A549 (cell line): ENCODE measurements around the gene GATA2. TPM values are rescaled to one million over a fixed set of nuclear protein-coding genes. Genes with fewer than 3 reads are reported as not detected.

Experiments
- ATAC-seq, 2 experiments: fragments of 200-7000 bp in 1 of 2; fragments of >200 bp in 1 of 2; cut with Nextera tagmentation in 1 of 2; cut with Tn5 transposase in 1 of 2; 3 replicates each; pipeline versions ENCODE4 v1.8.0 to v1.9.1; 2018 to 2020; ENCODE audit warnings: mild to moderate bottlenecking in 1 of 2, moderate library complexity in 1 of 2
- CTCF ChIA-PET: fragments of 300-600 bp; sonication (Branson Sonifier 250); formaldehyde crosslinking; extraction: SDS; loops from one replicate; lab custom pipeline; 2021; ENCODE audit warnings: antibody characterized with exemption, inconsistent platforms; lab: Yijun Ruan, JAX
- POLR2A ChIA-PET: fragments of 350-600 bp; formaldehyde crosslinking; extraction: SDS; loops from one replicate; lab custom pipeline; 2021; ENCODE audit warnings: antibody characterized with exemption, inconsistent platforms; lab: Yijun Ruan, JAX
- DNase-seq, 2 experiments: peaks; one replicate each; pipeline versions ENCODE4 v3.0.0 to v3.0.0-alpha.2; 2011 to 2016; ENCODE audit warnings: low read depth in 1 of 2, low spot score in 1 of 2
- FAIRE-seq: peaks from 2 replicates; lab custom pipeline; 2011; peaks lifted over from hg19 to GRCh38; lab: Jason Lieb, UNC
- H3K27ac ChIP-seq, 2 experiments: fragments of >200 bp; sonication (Bioruptor Twin); formaldehyde crosslinking; 3 replicates each; pipeline ENCODE4 v1.5.1; 2016 to 2017
- H3K4me1 ChIP-seq: fragments of >200 bp; sonication (Bioruptor Twin); formaldehyde crosslinking; 3 replicates; pipeline ENCODE4 v1.6.1; 2016
- H3K4me2 ChIP-seq: fragments of >200 bp; sonication (Bioruptor Twin); formaldehyde crosslinking; 3 replicates; pipeline ENCODE4 v1.6.1; 2016
- H3K4me3 ChIP-seq: fragments of >200 bp; sonication (Bioruptor Twin); formaldehyde crosslinking; 3 replicates; pipeline ENCODE4 v1.5.1; 2016
- H3K9me3 ChIP-seq: fragments of >200 bp; sonication (Bioruptor Twin); formaldehyde crosslinking; 3 replicates; pipeline ENCODE4 v1.6.1; 2016
- BCL3 ChIP-seq: fragments of >200 bp; sonication (Bioruptor Twin); formaldehyde crosslinking; IDR thresholded peaks from 3 replicates; pipeline ENCODE4 v1.6.1; 2016
- BHLHE40 ChIP-seq: IDR thresholded peaks from 2 replicates; pipeline ENCODE4 v1.6.1; 2012; ENCODE audit warnings: low read depth, low read length, inconsistent platforms
- CBX2 ChIP-seq: fragments of 200-600 bp; sonication (generic); IDR thresholded peaks from 2 replicates; pipeline ENCODE4 v1.6.1; 2016; ENCODE audit warnings: low read depth, mild to moderate bottlenecking, borderline replicate concordance
- CHD2 ChIP-seq: fragments of 150-350 bp; IDR thresholded peaks from 2 replicates; pipeline ENCODE4 v1.6.1; 2014; ENCODE audit warnings: low read length; ENCODE audit not compliant: partially characterized antibody
- CTCF ChIP-seq: fragments of >200 bp; sonication (Bioruptor Twin); formaldehyde crosslinking; IDR thresholded peaks from 3 replicates; pipeline ENCODE4 v1.5.1; 2016
- E2F6 ChIP-seq: IDR thresholded peaks from 2 replicates; pipeline ENCODE4 v1.6.1; 2012; ENCODE audit warnings: low read depth, borderline replicate concordance
- EHMT2 ChIP-seq: fragments of 200-600 bp; sonication (generic); IDR thresholded peaks from 2 replicates; pipeline ENCODE4 v1.6.1; 2016; ENCODE audit warnings: antibody characterized with exemption, low read depth, mild to moderate bottlenecking, moderate library complexity
- ESRRA ChIP-seq: fragments of 150-350 bp; IDR thresholded peaks from 2 replicates; pipeline ENCODE4 v1.6.1; 2014; ENCODE audit warnings: mild to moderate bottlenecking, low read length, borderline replicate concordance
- FOSL2 ChIP-seq, 2 experiments: fragments of 450-650 bp in 1 of 2; fragments of >200 bp in 1 of 2; sonication (Bioruptor Twin) in 1 of 2; formaldehyde crosslinking; IDR thresholded peaks; 2 replicates each; pipeline versions ENCODE4 v1.5.0 to v1.6.1; 2016 to 2020; ENCODE audit warnings: mild to moderate bottlenecking in 1 of 2, moderate library complexity in 1 of 2
- GATA3 ChIP-seq: IDR thresholded peaks from 2 replicates; pipeline ENCODE4 v1.6.1; 2012; ENCODE audit warnings: borderline replicate concordance
- HEYL ChIP-seq: fragments of 250-450 bp; sonication (Bioruptor Pico); IDR thresholded peaks from 2 replicates; pipeline ENCODE4 v1.8.0; 2021; ENCODE audit warnings: mild to moderate bottlenecking, moderate library complexity
- HMGXB4 ChIP-seq: fragments of 250-450 bp; sonication (Bioruptor Pico); IDR thresholded peaks from 2 replicates; pipeline ENCODE4 v1.5.0; 2021; ENCODE audit warnings: mild to moderate bottlenecking, moderate library complexity, borderline replicate concordance
- MAZ ChIP-seq: fragments of 150-350 bp; IDR thresholded peaks from 2 replicates; pipeline ENCODE4 v1.6.1; 2014; ENCODE audit warnings: antibody characterized with exemption, low read depth, low read length, borderline replicate concordance
- NFE2L2 ChIP-seq: fragments of 150-350 bp; conservative IDR thresholded peaks from 2 replicates; pipeline ENCODE4 v1.6.1; 2014; ENCODE audit warnings: low read length
- NPAS2 ChIP-seq: fragments of 250-450 bp; sonication (Bioruptor Pico); IDR thresholded peaks from 2 replicates; pipeline ENCODE4 v1.8.0; 2022; ENCODE audit warnings: mild to moderate bottlenecking, moderate library complexity, borderline replicate concordance
- NR3C1 ChIP-seq: fragments of >200 bp; sonication (Bioruptor Twin); formaldehyde crosslinking; IDR thresholded peaks from 3 replicates; pipeline ENCODE4 v1.6.1; 2017
- PHF8 ChIP-seq: fragments of 200-600 bp; sonication (generic); IDR thresholded peaks from 2 replicates; pipeline ENCODE4 v1.6.1; 2016; ENCODE audit warnings: low read depth, mild to moderate bottlenecking, antibody characterized with exemption, moderate library complexity, borderline replicate concordance
- POLR2AphosphoS2 ChIP-seq: conservative IDR thresholded peaks from 2 replicates; pipeline ENCODE4 v1.6.1; 2012; ENCODE audit warnings: low read length, improper control_type of control experiment, inconsistent platforms
- RARB ChIP-seq: fragments of 250-450 bp; sonication (Bioruptor Pico); IDR thresholded peaks from 2 replicates; pipeline ENCODE4 v1.8.0; 2021; ENCODE audit warnings: mild to moderate bottlenecking, moderate library complexity
- ZFP36 ChIP-seq: fragments of 450-650 bp; IDR thresholded peaks from 2 replicates; pipeline ENCODE4 v1.6.1; 2014; ENCODE audit warnings: borderline replicate concordance; ENCODE audit not compliant: partially characterized antibody
- WGBS: methylation state at CpG from one replicate; pipeline ENCODE4 v1.1.6; 2017; ENCODE audit errors: missing lambda C conversion rate; 5-methylcytosine and 5-hydroxymethylcytosine counted together
- polyA plus RNA-seq, 4 experiments: library from polyadenylated mRNA; depleted of rRNA in 3 of 4; stranded (reverse); fragments of >200 nt; fragmentation: RNase III in 1 of 4; extraction: RNeasy Plus Mini Kit Qiagen cat#74134 plus additional on column Dnase treatment in 1 of 4; gene quantifications; 2 replicates in 3 of 4; 3 replicates in 1 of 4; pipeline ENCODE4 v1.2.3, GENCODE V29; 2011 to 2017

The GATA2 gene
- polyA plus RNA-seq, 2 of the 4 experiments (the other 2 are of a cell fraction), result 0.68 to 4.9 TPM

- no peak for ATAC-seq
- no peak overlapping the region for H3K4me3 ChIP-seq
- ChIA-PET CTCF (interaction anchor here (1.4 kb wide), 1 partner anchor 9 kb away, joined by 4 read pairs; no protein-coding TSS in a partner anchor), POLR2A (no interaction called here)
- DNase-seq, result no peak
- TF ChIP-seq HMGXB4, result no peak
- TF ChIP-seq POLR2AphosphoS2, result no peak
- TF ChIP-seq ESRRA, result no peak
- TF ChIP-seq PHF8, result no peak
- no peak for TF ChIP-seq GATA3
- TF ChIP-seq CHD2, result no peak
- TF ChIP-seq, all 56 proteins: peak for 0
- no peaks in the 10 kb centered on the region for H3K9me3 ChIP-seq
- no peak overlapping the region for H3K27ac ChIP-seq
- FAIRE-seq, result no peak
- H3K4me2 ChIP-seq, result no peak overlapping the region
- H3K4me1 ChIP-seq, result 0 out of 3 replicates have a peak, but pooled peaks cover 10% of the 10 kb centered on the region
- WGBS, result 100% methylated on average over 5 of the region's 19 CpGs
Observed at GRCh38 chr3:128481438-128481942, 11.5 kb downstream of the GATA2 start.

- ChIA-PET POLR2A (no interaction called here), CTCF (interaction anchor here (1.4 kb wide), 1 partner anchor 8 kb away, joined by 4 read pairs; no protein-coding TSS in a partner anchor)
- no peak for DNase-seq
- H3K4me3 ChIP-seq, result no peak overlapping the region
- no peak for FAIRE-seq
- no peak overlapping the region for H3K4me2 ChIP-seq
- H3K4me1 ChIP-seq, result 0 out of 3 replicates have a peak, but pooled peaks cover 10% of the 10 kb centered on the region
- no peaks in the 10 kb centered on the region for H3K9me3 ChIP-seq
- no peak overlapping the region for H3K27ac ChIP-seq
- no peak for TF ChIP-seq CTCF
- no peak for TF ChIP-seq E2F6
- no peak for TF ChIP-seq NPAS2 (CRISPR knock-in tag)
- TF ChIP-seq BHLHE40, result no peak
- TF ChIP-seq BCL3, result no peak
- TF ChIP-seq RARB (CRISPR knock-in tag), result no peak
- no peak for TF ChIP-seq PHF8
- no peak for TF ChIP-seq FOSL2 (IDR thresholded peaks at IDR 0.05)
- no peak for TF ChIP-seq FOSL2 (CRISPR knock-in tag; IDR thresholded peaks at IDR 0.05)
- TF ChIP-seq MAZ, result no peak
- TF ChIP-seq NFE2L2, result no peak
- no peak for TF ChIP-seq CBX2
- TF ChIP-seq NR3C1, result no peak
- TF ChIP-seq ZFP36, result no peak
- TF ChIP-seq HEYL (CRISPR knock-in tag), result no peak
- no peak for TF ChIP-seq EHMT2
- no peak for ATAC-seq
- WGBS, result 77% methylated on average over 15 of the region's 27 CpGs
Observed at GRCh38 chr3:128480717-128481437, 12.1 kb downstream of the GATA2 start.
